ENCODE measurements around the gene CECR2. TPM values are rescaled to one million over a fixed set of nuclear protein-coding genes. Genes with fewer than 3 reads are reported as not detected.

CECR2 gene
- total and polyA plus RNA-seq, 2 experiments from 2014 or later, result 0.10 TPM; not detected in 1

DNA sequence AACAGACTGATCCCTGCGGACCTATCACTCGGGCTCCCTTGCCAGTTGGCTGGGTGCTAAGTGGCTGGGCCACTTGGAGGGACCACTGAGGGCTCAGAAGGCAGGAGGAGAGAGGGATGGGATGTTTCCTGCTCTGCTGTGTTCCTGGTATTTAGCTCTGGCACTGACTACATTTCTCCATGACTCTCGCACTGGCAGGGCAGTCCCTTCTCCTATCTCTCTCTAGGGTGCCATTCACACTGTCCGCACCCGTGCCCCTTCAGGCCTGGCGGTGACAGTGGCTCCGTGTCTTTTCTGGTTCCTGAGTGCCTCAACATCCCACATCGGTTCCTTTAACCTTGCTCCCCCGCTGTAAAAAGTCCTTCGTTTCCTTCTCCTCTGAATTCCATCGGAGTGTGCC lies 31.6 kb upstream of the CECR2 start:
- TF ChIP-seq EZH2phosphoT487 (IDR thresholded peaks at IDR 0.05; ENCODE audit: insufficient read depth, low read depth) (no peak), EZH2 (IDR thresholded peaks at IDR 0.05; ENCODE audit: insufficient read depth, poor library complexity, severe bottlenecking) (no peak)
- 0 out of 2 replicates have a peak, but pooled peaks cover 15% of the 10 kb centered on the region for H3K27me3 ChIP-seq (replicated peaks; ENCODE audit: insufficient read depth)
- no peak overlapping the region for H3K4me3 ChIP-seq
- no peaks in the 10 kb centered on the region for H4K20me1 ChIP-seq (ENCODE audit: insufficient read depth)
- no peak overlapping the region for H3K9ac ChIP-seq
- H3K4me1 ChIP-seq (ENCODE audit: insufficient read depth), result no peaks in the 10 kb centered on the region
- no peaks in the 10 kb centered on the region for H3F3A ChIP-seq (ENCODE audit: insufficient read depth)
- no peak overlapping the region for H2AFZ ChIP-seq
- H3K4me2 ChIP-seq (ENCODE audit: unreplicated experiment), result no peak overlapping the region
- H3K36me3 ChIP-seq (ENCODE audit: low read depth), result no peaks in the 10 kb centered on the region
- H3K9me3 ChIP-seq (ENCODE audit: low read depth), result no peaks in the 10 kb centered on the region
- no peaks in the 10 kb centered on the region for H3K9me2 ChIP-seq (ENCODE audit: insufficient read depth)
- WGBS, 2 experiments (ENCODE audit: low coverage in 1 of 2, low lambda C conversion rate in 2 of 2, missing lambda C conversion rate in 2 of 2), result 49 to 55% methylated on average over 11 of the region's 11 CpGs
- DNase-seq, result no peak
- no peak overlapping the region for H3K27ac ChIP-seq
- H3K79me2 ChIP-seq (ENCODE audit: insufficient read depth), result no peaks in the 10 kb centered on the region
- in situ Hi-C loops (cut with MboI), result no loop called here

DNA sequence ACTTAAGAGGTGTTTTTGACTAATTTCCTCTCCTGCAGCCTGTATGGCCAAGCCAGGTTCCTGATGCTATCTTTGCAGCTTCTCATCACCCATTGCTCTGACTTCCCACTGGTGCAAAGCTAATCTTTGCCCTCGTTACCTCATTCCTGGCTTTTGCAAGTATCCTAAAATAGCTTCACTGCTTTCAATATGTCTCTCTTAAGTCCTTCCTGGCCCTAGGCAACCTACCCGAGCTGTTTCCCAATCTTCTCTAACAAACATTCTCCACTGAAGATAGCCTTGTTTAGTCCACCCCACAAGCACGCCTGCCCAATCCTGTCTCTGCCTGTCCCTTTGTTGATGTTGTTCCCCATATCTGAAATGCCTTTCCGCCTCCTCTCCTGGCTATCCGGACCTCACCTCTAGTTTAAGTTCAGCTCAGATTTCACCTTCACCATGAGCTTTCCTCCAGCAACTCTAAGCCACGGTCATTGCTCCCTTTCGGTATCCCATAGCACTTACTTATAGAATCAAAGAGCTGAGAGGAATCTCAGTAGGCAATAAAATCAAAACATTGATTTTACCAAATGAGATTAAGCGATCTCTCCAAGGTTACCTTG lies 30.1 kb upstream of the CECR2 start:
- Histone ChIP-seq H3F3A (ENCODE audit: insufficient read depth) (no peaks in the 10 kb centered on the region), H2AFZ (no peak overlapping the region), H3K27ac (no peak overlapping the region), H3K4me3 (no peak overlapping the region), H3K4me2 (ENCODE audit: unreplicated experiment) (no peak overlapping the region), H3K36me3 (ENCODE audit: low read depth) (no peaks in the 10 kb centered on the region), H3K79me2 (ENCODE audit: insufficient read depth) (no peaks in the 10 kb centered on the region), H3K4me1 (ENCODE audit: insufficient read depth) (no peaks in the 10 kb centered on the region), H3K9me2 (ENCODE audit: insufficient read depth) (no peaks in the 10 kb centered on the region), H4K20me1 (ENCODE audit: insufficient read depth) (no peaks in the 10 kb centered on the region), H3K27me3 (replicated peaks; ENCODE audit: insufficient read depth) (0 out of 2 replicates have a peak, but pooled peaks cover 15% of the 10 kb centered on the region), H3K9ac (no peak overlapping the region), H3K9me3 (ENCODE audit: low read depth) (no peaks in the 10 kb centered on the region)
- TF ChIP-seq EZH2phosphoT487 (IDR thresholded peaks at IDR 0.05; ENCODE audit: insufficient read depth, low read depth) (no peak), EZH2 (IDR thresholded peaks at IDR 0.05; ENCODE audit: insufficient read depth, poor library complexity, severe bottlenecking) (no peak)
- 32 to 34% methylated on average over 8 of the region's 8 CpGs for WGBS, 2 experiments (ENCODE audit: low coverage in 1 of 2, low lambda C conversion rate in 2 of 2, missing lambda C conversion rate in 2 of 2)
- DNase-seq, result no peak
- in situ Hi-C loops (cut with MboI), result no loop called here

DNA sequence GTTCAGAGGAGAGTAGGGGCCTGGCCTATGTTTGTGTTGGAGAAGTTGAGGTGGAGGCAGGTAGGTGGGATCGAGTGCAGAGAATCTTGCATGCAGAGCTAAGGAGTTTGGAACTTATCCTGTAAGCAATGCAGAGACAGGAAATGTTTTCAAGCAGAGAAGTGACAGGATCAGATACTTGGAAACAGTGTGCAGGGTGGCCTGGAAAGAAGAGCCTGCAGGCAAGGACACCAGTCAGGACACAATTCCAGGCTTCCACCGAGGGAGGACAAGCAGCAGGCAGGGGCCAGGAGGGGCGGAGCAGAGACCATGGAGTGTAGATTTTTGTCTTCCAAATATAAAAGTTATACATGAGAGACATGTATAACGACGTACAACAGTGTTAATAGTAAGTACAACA lies 26.9 kb upstream of the CECR2 start:
- in situ Hi-C loops (cut with MboI), result no loop called here

DNA sequence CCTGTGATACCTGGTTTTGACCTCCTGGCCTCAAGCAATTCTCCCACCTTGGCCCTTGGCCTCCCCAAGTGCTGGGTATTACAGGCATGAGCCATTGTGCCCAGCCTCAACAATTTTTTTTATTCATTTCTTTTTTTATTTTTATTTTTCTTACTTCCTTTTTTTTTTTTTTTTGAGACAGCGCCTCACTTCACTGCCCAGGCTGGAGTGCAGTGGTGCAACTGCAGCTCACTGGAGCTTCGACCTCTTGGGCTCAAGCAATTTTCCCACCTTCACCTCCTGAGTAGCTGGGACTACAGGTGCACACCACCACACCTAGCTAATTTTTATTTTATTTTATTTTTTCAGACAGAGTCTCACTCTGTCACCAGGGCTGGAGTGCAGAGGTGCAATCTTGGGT lies 25.5 kb upstream of the CECR2 start:
- Histone ChIP-seq H3K27me3 (replicated peaks; ENCODE audit: insufficient read depth) (0 out of 2 replicates have a peak, but pooled peaks cover under 1% of the 10 kb centered on the region), H3K9me2 (ENCODE audit: insufficient read depth) (no peaks in the 10 kb centered on the region), H3K4me2 (ENCODE audit: unreplicated experiment) (no peak overlapping the region), H3K9me3 (ENCODE audit: low read depth) (no peaks in the 10 kb centered on the region), H3F3A (ENCODE audit: insufficient read depth) (no peaks in the 10 kb centered on the region), H4K20me1 (ENCODE audit: insufficient read depth) (no peaks in the 10 kb centered on the region), H3K36me3 (ENCODE audit: low read depth) (no peaks in the 10 kb centered on the region), H3K27ac (no peak overlapping the region), H3K9ac (no peak overlapping the region), H3K4me3 (no peak overlapping the region), H2AFZ (no peak overlapping the region), H3K4me1 (ENCODE audit: insufficient read depth) (no peaks in the 10 kb centered on the region), H3K79me2 (ENCODE audit: insufficient read depth) (no peaks in the 10 kb centered on the region)
- in situ Hi-C loops (cut with MboI), result no loop called here
- WGBS, 2 experiments (ENCODE audit: low coverage in 1 of 2, low lambda C conversion rate in 2 of 2, missing lambda C conversion rate in 2 of 2), result 18 to 35% methylated on average over 1 to 2 of the region's 2 CpGs
- DNase-seq, result no peak
- no peak for TF ChIP-seq EZH2 (IDR thresholded peaks at IDR 0.05; ENCODE audit: insufficient read depth, poor library complexity, severe bottlenecking)
- TF ChIP-seq EZH2phosphoT487 (IDR thresholded peaks at IDR 0.05; ENCODE audit: insufficient read depth, low read depth), result no peak

More for the DNA sequence above, 26.9 kb upstream of the CECR2 start:
- 0 out of 2 replicates have a peak, but pooled peaks cover 6% of the 10 kb centered on the region for H3K27me3 ChIP-seq (replicated peaks; ENCODE audit: insufficient read depth)
- no peak overlapping the region for H3K9ac ChIP-seq
- 7 to 9% methylated on average over 5 of the region's 5 CpGs for WGBS, 2 experiments (ENCODE audit: low coverage in 1 of 2, low lambda C conversion rate in 2 of 2, missing lambda C conversion rate in 2 of 2)
- H3K27ac ChIP-seq, result no peak overlapping the region
- H3F3A ChIP-seq (ENCODE audit: insufficient read depth), result no peaks in the 10 kb centered on the region
- H2AFZ ChIP-seq, result no peak overlapping the region
- TF ChIP-seq EZH2phosphoT487 (IDR thresholded peaks at IDR 0.05; ENCODE audit: insufficient read depth, low read depth) (no peak), EZH2 (IDR thresholded peaks at IDR 0.05; ENCODE audit: insufficient read depth, poor library complexity, severe bottlenecking) (no peak)
- no peak overlapping the region for H3K4me2 ChIP-seq (ENCODE audit: unreplicated experiment)
- no peaks in the 10 kb centered on the region for H3K36me3 ChIP-seq (ENCODE audit: low read depth)
- no peaks in the 10 kb centered on the region for H3K4me1 ChIP-seq (ENCODE audit: insufficient read depth)
- H3K79me2 ChIP-seq (ENCODE audit: insufficient read depth), result no peaks in the 10 kb centered on the region
- no peaks in the 10 kb centered on the region for H3K9me3 ChIP-seq (ENCODE audit: low read depth)
- H3K4me3 ChIP-seq, result no peak overlapping the region
- H3K9me2 ChIP-seq (ENCODE audit: insufficient read depth), result no peaks in the 10 kb centered on the region
- H4K20me1 ChIP-seq (ENCODE audit: insufficient read depth), result no peaks in the 10 kb centered on the region
- DNase-seq, result no peak

All from GM23248 (cell line).